GM12878 (cell line): ENCODE measurements around the gene THOC7. TPM values are rescaled to one million over a fixed set of nuclear protein-coding genes. Genes with fewer than 3 reads are reported as not detected.

Experiments
- ATAC-seq: fragments of 200-7000 bp; cut with Tn5 transposase; 3 replicates; pipeline ENCODE4 v1.9.1; 2020; ENCODE audit warnings: mild to moderate bottlenecking, moderate library complexity
- BruUV-seq: library from RNA; stranded (reverse); fragments of 400-500 nt; replicated peaks from 2 replicates; lab custom pipeline; 2021; lab: Mats Ljungman, UMichigan
- CTCF ChIA-PET: fragments of 300-600 bp; sonication (Branson Sonifier 250); formaldehyde crosslinking; extraction: SDS; loops from one replicate; lab custom pipeline; 2021; ENCODE audit warnings: inconsistent platforms; lab: Yijun Ruan, JAX
- POLR2A ChIA-PET: fragments of 350-600 bp; formaldehyde crosslinking; extraction: SDS; loops from one replicate; lab custom pipeline; 2021; ENCODE audit warnings: inconsistent platforms; lab: Charles Lee
- RAD21 ChIA-PET: fragments of 300-600 bp; sonication (Branson Sonifier 250); formaldehyde crosslinking; loops from one replicate; lab custom pipeline; 2023; ENCODE audit warnings: antibody characterized with exemption; ENCODE audit not compliant: unreplicated experiment; lab: Charles Lee
- SMC1A ChIA-PET: fragments of 300-600 bp; sonication (Branson Sonifier 250); formaldehyde crosslinking; loops from one replicate; lab custom pipeline; 2023; ENCODE audit not compliant: unreplicated experiment, uncharacterized antibody; lab: Charles Lee
- DNase-seq: peaks from one replicate; pipeline ENCODE4 v3.0.0-alpha.2; 2011; ENCODE audit warnings: low read depth, low spot score
- FAIRE-seq: peaks from 3 replicates; lab custom pipeline; 2011; peaks lifted over from hg19 to GRCh38; lab: Jason Lieb, UNC
- H2AFZ ChIP-seq: 2 replicates; pipeline ENCODE4 v1.6.0; 2011; ENCODE audit warnings: low read depth, low read length, control low read depth; ENCODE audit not compliant: control insufficient read depth
- H3K27ac ChIP-seq: 2 replicates; pipeline ENCODE4 v1.5.1; 2011; ENCODE audit warnings: control low read depth; ENCODE audit not compliant: control insufficient read depth, insufficient read depth
- H3K27me3 ChIP-seq, 2 experiments: replicated peaks in 1 of 2; 2 replicates each; pipeline versions ENCODE4 v1.6.0 to v1.6.1; 2011; ENCODE audit warnings: low read length in 1 of 2; ENCODE audit not compliant: control insufficient read depth in 2 of 2, insufficient read depth in 2 of 2
- H3K36me3 ChIP-seq, 2 experiments: 2 replicates each; pipeline ENCODE4 v1.5.1; 2011; ENCODE audit warnings: low read length in 1 of 2; ENCODE audit not compliant: control insufficient read depth in 2 of 2, insufficient read depth in 2 of 2
- H3K4me1 ChIP-seq: 2 replicates; pipeline ENCODE4 v1.6.1; 2011; ENCODE audit warnings: mild to moderate bottlenecking, low read length, moderate library complexity, mixed read lengths; ENCODE audit not compliant: control insufficient read depth, insufficient read depth
- H3K4me2 ChIP-seq: 2 replicates; pipeline ENCODE4 v1.6.0; 2011; ENCODE audit warnings: control low read depth; ENCODE audit not compliant: control insufficient read depth, insufficient read depth
- H3K4me3 ChIP-seq: fragments of 200-600 bp; sonication (generic); 2 replicates; pipeline ENCODE4 v1.5.1; 2016
- H3K79me2 ChIP-seq: 2 replicates; pipeline ENCODE4 v1.6.0; 2011; ENCODE audit warnings: low read length; ENCODE audit not compliant: control insufficient read depth, insufficient read depth
- H3K9ac ChIP-seq: 2 replicates; pipeline ENCODE4 v1.8.0; 2011; ENCODE audit warnings: low read length, control low read depth, mixed read lengths; ENCODE audit not compliant: control insufficient read depth, insufficient read depth
- H3K9me3 ChIP-seq: replicated peaks from 3 replicates; pipeline ENCODE4 v1.5.1; 2011; ENCODE audit warnings: mild to moderate bottlenecking, low read length; ENCODE audit not compliant: control insufficient read depth, insufficient read depth
- H4K20me1 ChIP-seq: 2 replicates; pipeline ENCODE4 v1.6.0; 2011; ENCODE audit not compliant: control insufficient read depth, insufficient read depth
- BRCA1 ChIP-seq: IDR thresholded peaks from 2 replicates; pipeline ENCODE4 v1.6.1; 2011; ENCODE audit warnings: low read depth, low read length, improper control_type of control experiment
- CHD4 ChIP-seq: fragments of 200-600 bp; sonication (generic); IDR thresholded peaks from 2 replicates; pipeline ENCODE4 v1.6.1; 2016; ENCODE audit warnings: mild to moderate bottlenecking
- DPF2 ChIP-seq: fragments of 450-650 bp; IDR thresholded peaks from 2 replicates; pipeline ENCODE4 v1.6.1; 2017; ENCODE audit warnings: mild to moderate bottlenecking
- HDAC2 ChIP-seq: fragments of 200-600 bp; sonication (generic); IDR thresholded peaks from 2 replicates; pipeline ENCODE4 v1.6.1; 2017
- KAT2A ChIP-seq: conservative IDR thresholded peaks from 2 replicates; pipeline ENCODE4 v1.6.1; 2011; ENCODE audit warnings: low read depth, low read length; ENCODE audit not compliant: control insufficient read depth
- NFYB ChIP-seq: IDR thresholded peaks from 2 replicates; pipeline ENCODE4 v1.6.1; 2011; ENCODE audit warnings: low read depth, mild to moderate bottlenecking, low read length, improper control_type of control experiment, moderate library complexity; ENCODE audit not compliant: insufficient read depth
- NR2C1 ChIP-seq: fragments of 450-650 bp; IDR thresholded peaks from 2 replicates; pipeline ENCODE4 v1.6.1; 2017; ENCODE audit warnings: antibody characterized with exemption, mild to moderate bottlenecking, moderate library complexity
- SP1 ChIP-seq: IDR thresholded peaks from one replicate; pipeline ENCODE4 v1.6.1; 2011; ENCODE audit warnings: low read depth, low read length
- YY1 ChIP-seq: IDR thresholded peaks from 2 replicates; pipeline ENCODE4 v1.6.1; 2011; ENCODE audit warnings: low read depth, mild to moderate bottlenecking, low read length
- ZNF622 ChIP-seq: fragments of 450-650 bp; IDR thresholded peaks from 2 replicates; pipeline ENCODE4 v1.6.1; 2017; ENCODE audit warnings: mild to moderate bottlenecking, inconsistent platforms
- WGBS: methylation state at CpG from one replicate; pipeline ENCODE4 v1.1.6; 2016; ENCODE audit warnings: low lambda C conversion rate; ENCODE audit not compliant: insufficient replicate concordance, insufficient coverage; ENCODE audit errors: missing lambda C conversion rate; 5-methylcytosine and 5-hydroxymethylcytosine counted together
- in situ Hi-C: fragments of 300-500 bp; cut with MboI; formaldehyde crosslinking; loops from 9 replicates; pipeline ENCODE4 v1.14.3; 2018; ENCODE audit warnings: mixed read lengths
- intact Hi-C: fragments of 100-400 bp; cut with micrococcal nuclease; formaldehyde crosslinking; loops from one replicate; pipeline ENCODE4 v1.14.2; 2022; ENCODE audit not compliant: unreplicated experiment
- polyA plus RNA-seq, 11 experiments: library from polyadenylated mRNA; depleted of rRNA in 4 of 11; unstranded in 6 of 11; stranded (reverse) in 5 of 11; fragments of >200 nt; fragmentation: Nextera tagmentation in 4 of 11; fragmentation: Illumina TruSeq in 1 of 11; extraction: Ambion mirVana in 4 of 11; extraction: Trizol in 1 of 11; gene quantifications; 1 replicate in 1 of 11; 2 replicates in 10 of 11; pipeline versions ENCODE4 v1.2.1 to v1.2.3, GENCODE V29; 2011 to 2016; ENCODE audit warnings: inconsistent platforms in 2 of 11, missing spikeins in 2 of 11, low read depth in 1 of 11
- total RNA-seq, 4 experiments: library from RNA; depleted of rRNA in 3 of 4; stranded (reverse); fragments of >200 nt in 3 of 4; fragmentation: Illumina TruSeq in 1 of 4; extraction: Trizol in 1 of 4; gene quantifications; 2 replicates each; pipeline versions ENCODE4 v1.2.1 to v1.2.3, GENCODE V29; 2013 to 2021
- TF ChIP-seq, protein P1 (sequence below): fragments of 450-650 bp; IDR thresholded peaks from 2 replicates; pipeline ENCODE4 v1.6.1; 2017; ENCODE audit warnings: mild to moderate bottlenecking, moderate library complexity

THOC7 gene
- total and polyA plus RNA-seq, 10 of the 15 experiments (the other 5 are each of a cell fraction or from before 2014, with no cell fraction given): 61.7 to 269 (median 138) TPM

- no peak for DNase-seq
- intact Hi-C loops (no loop called here), in situ Hi-C loops (no loop called here)
- POLR2A ChIA-PET: interaction anchor here (0.6 to 0.7 kb wide), 2 partner anchors 85 to 1681 kb away, joined by 3 to 5 read pairs; no protein-coding TSS in a partner anchor
- BruUV-seq: no TSS peak
- no peak overlapping the region for H3K9ac ChIP-seq
- peaks cover 25% of the 10 kb centered on the region for H3K79me2 ChIP-seq
- TF ChIP-seq SP1: no peak
- no peak for TF ChIP-seq CHD4
- TF ChIP-seq YY1: no peak
- TF ChIP-seq, protein P1, sequence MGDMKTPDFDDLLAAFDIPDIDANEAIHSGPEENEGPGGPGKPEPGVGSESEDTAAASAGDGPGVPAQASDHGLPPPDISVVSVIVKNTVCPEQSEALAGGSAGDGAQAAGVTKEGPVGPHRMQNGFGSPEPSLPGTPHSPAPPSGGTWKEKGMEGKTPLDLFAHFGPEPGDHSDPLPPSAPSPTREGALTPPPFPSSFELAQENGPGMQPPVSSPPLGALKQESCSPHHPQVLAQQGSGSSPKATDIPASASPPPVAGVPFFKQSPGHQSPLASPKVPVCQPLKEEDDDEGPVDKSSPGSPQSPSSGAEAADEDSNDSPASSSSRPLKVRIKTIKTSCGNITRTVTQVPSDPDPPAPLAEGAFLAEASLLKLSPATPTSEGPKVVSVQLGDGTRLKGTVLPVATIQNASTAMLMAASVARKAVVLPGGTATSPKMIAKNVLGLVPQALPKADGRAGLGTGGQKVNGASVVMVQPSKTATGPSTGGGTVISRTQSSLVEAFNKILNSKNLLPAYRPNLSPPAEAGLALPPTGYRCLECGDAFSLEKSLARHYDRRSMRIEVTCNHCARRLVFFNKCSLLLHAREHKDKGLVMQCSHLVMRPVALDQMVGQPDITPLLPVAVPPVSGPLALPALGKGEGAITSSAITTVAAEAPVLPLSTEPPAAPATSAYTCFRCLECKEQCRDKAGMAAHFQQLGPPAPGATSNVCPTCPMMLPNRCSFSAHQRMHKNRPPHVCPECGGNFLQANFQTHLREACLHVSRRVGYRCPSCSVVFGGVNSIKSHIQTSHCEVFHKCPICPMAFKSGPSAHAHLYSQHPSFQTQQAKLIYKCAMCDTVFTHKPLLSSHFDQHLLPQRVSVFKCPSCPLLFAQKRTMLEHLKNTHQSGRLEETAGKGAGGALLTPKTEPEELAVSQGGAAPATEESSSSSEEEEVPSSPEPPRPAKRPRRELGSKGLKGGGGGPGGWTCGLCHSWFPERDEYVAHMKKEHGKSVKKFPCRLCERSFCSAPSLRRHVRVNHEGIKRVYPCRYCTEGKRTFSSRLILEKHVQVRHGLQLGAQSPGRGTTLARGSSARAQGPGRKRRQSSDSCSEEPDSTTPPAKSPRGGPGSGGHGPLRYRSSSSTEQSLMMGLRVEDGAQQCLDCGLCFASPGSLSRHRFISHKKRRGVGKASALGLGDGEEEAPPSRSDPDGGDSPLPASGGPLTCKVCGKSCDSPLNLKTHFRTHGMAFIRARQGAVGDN: no peak
- TF ChIP-seq HDAC2: no peak
- no peak for TF ChIP-seq NR2C1
- TF ChIP-seq NFYB: no peak
- TF ChIP-seq DPF2: no peak
- TF ChIP-seq KAT2A: no peak
- no peak for TF ChIP-seq ZNF622
- no peak for TF ChIP-seq BRCA1
- RAD21 ChIA-PET: no interaction called here
- no peak overlapping the region for H2AFZ ChIP-seq
- H3K4me2 ChIP-seq: no peak overlapping the region
- H3K4me1 ChIP-seq: peaks cover 3% of the 10 kb centered on the region; the same call in 1 of the 2 replicates
- H3K36me3 ChIP-seq: no peaks in the 10 kb centered on the region
- 87% methylated on average over 4 of the region's 4 CpGs for WGBS
- H3K9me3 ChIP-seq: no peaks in the 10 kb centered on the region
- no peaks in the 10 kb centered on the region for H3K27me3 ChIP-seq
- FAIRE-seq: no peak
- SMC1A ChIA-PET: no interaction called here
- ATAC-seq: no peak
- no peak overlapping the region for H3K27ac ChIP-seq
- CTCF ChIA-PET: no interaction called here
- no peak overlapping the region for H3K4me3 ChIP-seq
- no peaks in the 10 kb centered on the region for H4K20me1 ChIP-seq
These were observed 10.5 kb downstream of the THOC7 start for GRCh38 chr3:63853106-63853505.
